ENCODE results near the gene DUS3L. TPM values are rescaled to one million over a fixed set of nuclear protein-coding genes. Genes with fewer than 3 reads are reported as not detected.

Gene DUS3L
- total RNA-seq, 4 donors from 2014 or later: 30.6 to 46.1 (median 37.1) TPM

GRCh38 chr19:5806133-5806489 is 15.1 kb upstream of the DUS3L start:
- Histone ChIP-seq H3K4me1 (no peaks in the 10 kb centered on the region), H3K4me3 (no peak overlapping the region), H3K27me3 (peaks cover 11 to 22% of the 10 kb centered on the region in 2 donors), H3K9me3 (no peaks in the 10 kb centered on the region), H3K36me3 (no peaks in the 10 kb centered on the region), H3K27ac (no peak overlapping the region)
- intact Hi-C loops (cut with DNase I; ENCODE audit: low total_unique reads): no loop called here
- no peak for DNase-seq
- TF ChIP-seq POLR2A (IDR thresholded peaks at IDR 0.05): no peak
- TF ChIP-seq, protein P1, sequence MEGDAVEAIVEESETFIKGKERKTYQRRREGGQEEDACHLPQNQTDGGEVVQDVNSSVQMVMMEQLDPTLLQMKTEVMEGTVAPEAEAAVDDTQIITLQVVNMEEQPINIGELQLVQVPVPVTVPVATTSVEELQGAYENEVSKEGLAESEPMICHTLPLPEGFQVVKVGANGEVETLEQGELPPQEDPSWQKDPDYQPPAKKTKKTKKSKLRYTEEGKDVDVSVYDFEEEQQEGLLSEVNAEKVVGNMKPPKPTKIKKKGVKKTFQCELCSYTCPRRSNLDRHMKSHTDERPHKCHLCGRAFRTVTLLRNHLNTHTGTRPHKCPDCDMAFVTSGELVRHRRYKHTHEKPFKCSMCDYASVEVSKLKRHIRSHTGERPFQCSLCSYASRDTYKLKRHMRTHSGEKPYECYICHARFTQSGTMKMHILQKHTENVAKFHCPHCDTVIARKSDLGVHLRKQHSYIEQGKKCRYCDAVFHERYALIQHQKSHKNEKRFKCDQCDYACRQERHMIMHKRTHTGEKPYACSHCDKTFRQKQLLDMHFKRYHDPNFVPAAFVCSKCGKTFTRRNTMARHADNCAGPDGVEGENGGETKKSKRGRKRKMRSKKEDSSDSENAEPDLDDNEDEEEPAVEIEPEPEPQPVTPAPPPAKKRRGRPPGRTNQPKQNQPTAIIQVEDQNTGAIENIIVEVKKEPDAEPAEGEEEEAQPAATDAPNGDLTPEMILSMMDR (IDR thresholded peaks at IDR 0.05): no peak

GRCh38 chr19:5805462-5806132 is 14.6 kb upstream of the DUS3L start:
- no peaks in the 10 kb centered on the region for H3K9me3 ChIP-seq
- no peak for TF ChIP-seq POLR2A (IDR thresholded peaks at IDR 0.05)
- TF ChIP-seq, protein P1 (IDR thresholded peaks at IDR 0.05): peak in 3 of 4 experiments; percentile 34 to 59 (median 43)
- no peak overlapping the region for H3K4me3 ChIP-seq
- intact Hi-C loops (cut with DNase I; ENCODE audit: low total_unique reads): no loop called here
- H3K27me3 ChIP-seq: peaks cover 11 to 26% of the 10 kb centered on the region in 2 donors
- no peak for DNase-seq
- H3K36me3 ChIP-seq: no peaks in the 10 kb centered on the region
- no peak overlapping the region for H3K27ac ChIP-seq
- H3K4me1 ChIP-seq: no peaks in the 10 kb centered on the region

DNA sequence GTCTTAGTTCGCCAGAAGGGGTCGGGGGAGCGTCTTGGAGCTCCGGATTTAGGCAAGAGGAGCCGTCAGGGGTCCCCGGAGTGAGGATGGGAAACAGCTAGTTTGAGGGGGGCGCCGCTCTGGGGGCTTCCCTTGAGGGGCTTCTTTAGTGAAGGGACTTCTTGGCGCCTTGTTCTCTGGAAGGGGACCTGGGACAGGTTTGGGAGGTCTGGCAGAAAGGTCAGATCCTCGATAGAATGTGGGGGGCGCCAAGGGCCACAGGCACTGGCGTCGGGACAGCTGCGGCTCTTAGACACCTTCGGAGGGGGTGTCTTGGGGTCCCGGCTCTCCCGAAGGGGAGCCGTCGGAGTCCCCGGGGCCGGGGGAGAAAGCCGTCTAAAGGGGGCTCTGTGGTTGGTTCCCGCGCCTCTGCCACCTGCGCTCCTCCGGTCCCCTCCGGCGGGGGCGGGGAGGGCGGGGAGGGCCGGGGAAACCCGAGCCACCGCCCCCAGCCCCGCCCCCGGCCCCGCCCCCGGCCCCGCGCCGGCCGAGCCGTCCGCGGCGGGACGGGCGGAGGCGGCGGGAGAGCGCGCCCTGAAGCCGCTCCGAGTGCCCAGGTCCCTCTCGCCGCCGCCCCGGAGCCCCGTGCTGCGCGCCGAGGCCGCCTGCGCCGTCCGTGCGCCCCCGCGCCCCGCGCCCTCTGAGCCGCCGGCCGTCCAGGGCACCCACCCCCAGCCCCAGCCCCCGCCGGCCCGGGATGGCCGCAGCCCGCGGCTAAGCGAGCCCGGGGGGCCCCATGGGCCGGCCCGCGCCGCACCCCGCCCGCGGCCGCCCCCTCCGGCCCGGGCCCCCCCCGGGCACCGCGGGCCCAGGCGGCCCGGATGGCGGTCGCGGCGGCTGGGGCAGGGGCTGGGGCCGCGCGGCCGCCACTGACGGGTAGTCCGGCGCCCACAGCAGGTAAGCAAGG is 13.8 kb upstream of the DUS3L start, which contains the start of gene NRTN:
NRTN (plus strand) TSS at position 552 of the 946 bp plus-strand sequence. CDS start 19,099 bp downstream, outside the sequence.
- H3K36me3 ChIP-seq: no peaks in the 10 kb centered on the region
- H3K27me3 ChIP-seq: peaks cover 11 to 26% of the 10 kb centered on the region in 2 donors
- H3K4me1 ChIP-seq: no peaks in the 10 kb centered on the region
- no peaks in the 10 kb centered on the region for H3K9me3 ChIP-seq
- no peak for TF ChIP-seq POLR2A (IDR thresholded peaks at IDR 0.05)
- TF ChIP-seq, protein P1 (IDR thresholded peaks at IDR 0.05): no peak
- H3K27ac ChIP-seq: no peak within 1 kb of the TSS
- DNase-seq: no peak
- intact Hi-C loops (cut with DNase I; ENCODE audit: low total_unique reads): no loop called here
- H3K4me3 ChIP-seq: no peak within 1 kb of the TSS

DNA sequence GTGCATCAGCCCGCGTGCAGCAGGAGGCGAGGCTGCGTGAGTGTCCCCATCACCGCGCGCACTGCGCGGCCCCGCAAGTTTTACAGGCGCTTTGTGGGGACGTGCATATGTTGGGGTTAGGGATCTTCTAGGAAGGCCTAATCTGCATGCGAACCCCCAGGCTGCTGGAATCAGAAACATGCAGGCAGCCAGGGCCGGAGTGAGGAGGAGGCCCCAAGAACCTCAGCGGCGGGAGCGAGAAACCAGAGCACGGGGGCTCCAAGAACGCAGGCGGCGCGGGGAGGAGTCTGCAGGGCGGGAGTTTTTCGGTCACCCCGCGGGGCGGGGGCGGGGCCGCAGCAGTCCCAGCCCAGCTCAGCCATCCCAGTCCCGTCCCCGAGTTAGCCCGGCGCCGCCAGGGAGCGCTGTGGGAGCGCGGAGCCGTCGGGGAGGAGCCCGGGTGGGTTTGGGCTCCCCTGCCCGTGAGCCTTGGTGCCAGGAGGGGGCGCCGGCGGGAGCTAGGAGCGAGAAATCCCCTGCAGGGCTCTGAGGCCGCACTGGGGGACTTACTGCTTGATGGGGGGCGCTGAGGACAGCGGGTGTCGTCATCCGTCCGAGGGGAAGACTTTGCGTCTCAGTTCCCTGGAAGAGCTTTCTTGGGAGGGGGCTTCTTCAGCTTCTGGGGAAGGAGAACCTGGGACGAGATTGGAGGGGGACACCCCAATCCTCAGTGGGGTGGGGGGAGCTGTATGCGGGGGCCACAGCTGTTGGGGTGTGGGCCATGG is 13.0 kb upstream of the DUS3L start:
- no peak for TF ChIP-seq POLR2A (IDR thresholded peaks at IDR 0.05)
- TF ChIP-seq, protein P1 (IDR thresholded peaks at IDR 0.05): peak; percentile 71 to 88 (median 82)

More for the DNA sequence above, 13.0 kb upstream of the DUS3L start:
- peak; percentile 60 to 75 for DNase-seq
- Histone ChIP-seq H3K27ac (no peak overlapping the region), H3K27me3 (peaks cover 11 to 26% of the 10 kb centered on the region in 2 donors), H3K4me3 (no peak overlapping the region), H3K4me1 (no peaks in the 10 kb centered on the region), H3K9me3 (no peaks in the 10 kb centered on the region), H3K36me3 (no peaks in the 10 kb centered on the region)
- intact Hi-C loops (cut with DNase I; ENCODE audit: low total_unique reads): no loop called here
